AG04449 (cell line): Measurements from ENCODE around the gene KCNMA1.

Experiments
- CTCF ChIA-PET: fragments of 350-600 bp; formaldehyde crosslinking; extraction: SDS; loops from one replicate; lab custom pipeline; 2021; ENCODE audit warnings: antibody characterized with exemption; lab: Yijun Ruan, JAX
- POLR2A ChIA-PET: fragments of 400-600, 350-600 bp; formaldehyde crosslinking; extraction: SDS; loops from one replicate; lab custom pipeline; 2020; ENCODE audit warnings: antibody characterized with exemption, inconsistent platforms; lab: Yijun Ruan, JAX
- DNase-seq: peaks from one replicate; pipeline ENCODE4 v3.0.0-alpha.2; 2010; ENCODE audit warnings: low read depth, low spot score
- H3K4me3 ChIP-seq: 2 replicates; pipeline ENCODE4 v1.5.1; 2011; ENCODE audit warnings: low read depth, mild to moderate bottlenecking, control low read depth, low read length
- TF ChIP-seq, protein P1 (sequence below): IDR thresholded peaks from one replicate; pipeline ENCODE4 v1.5.1; 2011; ENCODE audit warnings: mild to moderate bottlenecking, moderate library complexity, low read length, control low read depth, inconsistent platforms; ENCODE audit not compliant: insufficient read depth; ENCODE audit errors: missing control alignments

The KCNMA1 gene

DNA sequence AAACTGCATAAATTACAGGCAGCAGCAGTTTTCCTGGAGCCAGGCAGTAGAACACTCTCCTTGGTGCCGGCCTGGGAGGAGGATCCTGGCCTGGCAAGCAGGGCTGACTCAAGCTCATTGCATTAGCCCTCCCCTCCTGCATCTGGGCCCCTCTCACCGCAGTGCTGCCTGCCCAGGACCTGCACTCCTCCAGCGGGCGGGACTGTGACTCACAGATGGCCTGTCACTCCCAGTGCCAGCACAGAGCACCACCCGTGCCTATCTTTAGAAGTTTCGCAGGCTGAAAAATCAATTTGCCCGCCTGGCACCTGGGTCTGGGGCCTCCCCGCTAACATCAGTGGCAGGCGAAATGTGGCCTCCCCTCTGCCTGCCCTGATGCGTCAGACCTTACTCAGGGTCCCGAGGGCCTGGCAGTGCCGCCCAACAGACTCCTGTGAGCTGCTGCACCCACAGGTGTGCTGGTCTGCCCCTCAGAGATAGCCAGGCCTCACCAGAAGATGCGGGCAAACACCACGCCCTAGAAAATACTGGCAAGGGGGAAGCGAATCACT is 123.8 kb downstream of the KCNMA1 start:
- no peak overlapping the region for H3K4me3 ChIP-seq
- peak; percentile 70 for DNase-seq
- ChIA-PET CTCF (interaction anchor here (0.8 to 2.7 kb wide), 10 partner anchors 9 to 348 kb away, joined by 3 to 15 read pairs (median 3); partner anchors contain the start of gene KCNMA1), POLR2A (interaction anchor here (0.6 to 2.0 kb wide), 7 partner anchors 8 to 124 kb away, joined by 3 to 11 read pairs (median 3); no protein-coding TSS in a partner anchor)
- TF ChIP-seq, protein P1, sequence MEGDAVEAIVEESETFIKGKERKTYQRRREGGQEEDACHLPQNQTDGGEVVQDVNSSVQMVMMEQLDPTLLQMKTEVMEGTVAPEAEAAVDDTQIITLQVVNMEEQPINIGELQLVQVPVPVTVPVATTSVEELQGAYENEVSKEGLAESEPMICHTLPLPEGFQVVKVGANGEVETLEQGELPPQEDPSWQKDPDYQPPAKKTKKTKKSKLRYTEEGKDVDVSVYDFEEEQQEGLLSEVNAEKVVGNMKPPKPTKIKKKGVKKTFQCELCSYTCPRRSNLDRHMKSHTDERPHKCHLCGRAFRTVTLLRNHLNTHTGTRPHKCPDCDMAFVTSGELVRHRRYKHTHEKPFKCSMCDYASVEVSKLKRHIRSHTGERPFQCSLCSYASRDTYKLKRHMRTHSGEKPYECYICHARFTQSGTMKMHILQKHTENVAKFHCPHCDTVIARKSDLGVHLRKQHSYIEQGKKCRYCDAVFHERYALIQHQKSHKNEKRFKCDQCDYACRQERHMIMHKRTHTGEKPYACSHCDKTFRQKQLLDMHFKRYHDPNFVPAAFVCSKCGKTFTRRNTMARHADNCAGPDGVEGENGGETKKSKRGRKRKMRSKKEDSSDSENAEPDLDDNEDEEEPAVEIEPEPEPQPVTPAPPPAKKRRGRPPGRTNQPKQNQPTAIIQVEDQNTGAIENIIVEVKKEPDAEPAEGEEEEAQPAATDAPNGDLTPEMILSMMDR: no peak

DNA sequence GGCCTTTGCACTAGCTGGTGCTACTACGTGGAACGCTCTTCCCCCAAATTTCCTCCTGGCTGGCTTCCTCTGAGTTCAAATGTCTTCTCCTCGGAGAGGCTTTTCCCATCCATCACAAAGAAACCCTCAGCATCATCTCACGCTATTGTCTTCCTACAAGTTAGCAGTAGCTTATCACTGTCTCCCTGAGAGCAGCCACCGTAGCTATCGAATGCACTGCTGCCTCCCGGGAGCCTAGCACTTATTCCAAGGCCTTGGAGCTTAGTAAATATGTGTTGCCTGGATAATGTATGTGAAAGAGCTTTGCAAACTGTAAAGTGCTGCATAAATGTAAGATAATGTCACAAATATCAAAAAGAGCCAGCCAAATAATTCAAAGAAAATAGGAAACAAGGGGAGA is 124.4 kb downstream of the KCNMA1 start:
- DNase-seq: no peak
- ChIA-PET POLR2A (interaction anchor here (0.6 to 2.0 kb wide), 8 partner anchors 7 to 125 kb away, joined by 3 to 11 read pairs (median 3); no protein-coding TSS in a partner anchor), CTCF (interaction anchor here (0.7 to 2.7 kb wide), 9 partner anchors 9 to 339 kb away, joined by 3 to 15 read pairs (median 3); partner anchors contain the start of gene KCNMA1)
- no peak overlapping the region for H3K4me3 ChIP-seq
- TF ChIP-seq, protein P1: no peak

DNA sequence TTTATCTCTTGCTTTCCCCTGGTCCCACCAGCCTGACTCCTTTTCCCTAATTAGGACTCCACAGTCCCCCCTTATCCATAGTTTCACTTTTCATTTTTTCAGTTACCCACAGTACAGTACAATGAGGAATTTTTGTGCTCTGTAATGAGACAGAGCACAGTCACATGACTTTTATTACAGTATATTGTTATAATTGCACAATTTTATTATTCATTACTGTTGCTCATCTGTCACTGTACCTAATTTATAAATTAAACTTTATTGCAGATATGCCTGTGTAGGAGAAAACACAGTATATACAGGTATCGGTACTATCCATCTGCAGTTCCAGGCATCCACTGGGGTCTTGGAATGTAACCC is 125.4 kb downstream of the KCNMA1 start:
- TF ChIP-seq, protein P1: no peak
- ChIA-PET CTCF (interaction anchor here (0.9 to 3.3 kb wide), 5 partner anchors 10 to 132 kb away, joined by 4 to 14 read pairs (median 6); no protein-coding TSS in a partner anchor), POLR2A (no interaction called here)

DNA sequence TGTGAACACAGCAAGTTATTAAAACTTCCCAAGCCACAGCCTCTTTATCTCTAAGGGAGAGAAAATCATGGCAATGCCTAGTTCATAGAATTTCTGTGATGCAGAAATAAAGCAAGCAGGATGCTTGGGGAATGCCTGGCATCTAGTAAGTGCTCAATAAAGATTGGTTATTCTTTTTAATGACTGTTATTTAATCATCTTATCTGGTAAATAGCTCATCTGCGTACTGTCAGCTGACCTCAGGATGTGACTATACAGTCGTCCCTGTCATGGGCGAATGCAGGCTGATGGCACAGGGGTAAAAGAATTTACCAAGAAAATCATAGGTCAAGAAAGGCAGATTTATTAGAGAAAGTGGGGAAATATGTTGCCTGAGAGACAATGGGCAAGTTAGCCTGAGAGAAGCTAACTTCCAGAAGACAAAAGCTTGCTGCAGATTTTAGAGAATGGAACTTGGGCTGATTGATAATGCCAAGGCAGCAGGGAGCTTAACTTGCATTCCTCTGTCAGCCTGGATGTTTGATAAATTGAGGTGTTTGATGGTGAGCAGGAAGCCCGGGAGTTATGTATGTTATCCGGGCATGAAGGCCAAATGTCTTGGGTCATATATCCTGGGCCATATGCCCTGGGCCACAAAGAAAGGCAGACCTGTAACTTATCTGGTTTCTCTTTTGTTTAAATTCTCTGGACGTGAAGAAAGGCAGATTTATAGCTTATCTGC is 126.0 kb downstream of the KCNMA1 start:
- DNase-seq: no peak
- ChIA-PET CTCF (interaction anchor here (0.9 to 3.3 kb wide), 6 partner anchors 9 to 132 kb away, joined by 3 to 14 read pairs (median 6); no protein-coding TSS in a partner anchor), POLR2A (interaction anchor here (0.9 kb wide), 1 partner anchor 10 kb away, joined by 3 read pairs; no protein-coding TSS in a partner anchor)
- H3K4me3 ChIP-seq: no peak overlapping the region; the same call in 1 of the 2 replicates
- TF ChIP-seq, protein P1: no peak

More for the DNA sequence above, 125.4 kb downstream of the KCNMA1 start:
- no peak overlapping the region; the same call in 1 of the 2 replicates for H3K4me3 ChIP-seq
- DNase-seq: no peak

DNA sequence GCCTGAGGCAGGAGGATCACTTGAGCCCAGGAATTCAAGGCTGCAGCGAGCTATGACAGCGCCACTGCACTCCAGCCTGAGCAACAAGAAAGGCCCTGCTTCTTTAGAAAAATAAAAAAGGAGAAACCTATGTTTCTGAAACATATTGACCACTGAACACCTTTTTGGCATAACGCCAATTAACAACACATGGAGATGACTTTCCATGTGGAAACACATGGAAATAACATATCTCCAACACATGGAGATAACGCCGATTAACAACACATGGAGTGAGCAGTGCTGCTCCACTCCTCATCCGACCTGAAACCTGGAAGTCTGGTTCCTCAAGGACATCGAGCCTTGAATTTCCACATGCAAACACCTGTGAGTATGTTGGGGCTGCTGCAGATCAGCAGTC is 126.9 kb downstream of the KCNMA1 start:
- TF ChIP-seq, protein P1: no peak
- H3K4me3 ChIP-seq: no peak overlapping the region
- ChIA-PET CTCF (interaction anchor here (1.2 to 3.3 kb wide), 4 partner anchors 13 to 345 kb away, joined by 3 to 14 read pairs (median 5); no protein-coding TSS in a partner anchor), POLR2A (no interaction called here)
- DNase-seq: no peak

DNA sequence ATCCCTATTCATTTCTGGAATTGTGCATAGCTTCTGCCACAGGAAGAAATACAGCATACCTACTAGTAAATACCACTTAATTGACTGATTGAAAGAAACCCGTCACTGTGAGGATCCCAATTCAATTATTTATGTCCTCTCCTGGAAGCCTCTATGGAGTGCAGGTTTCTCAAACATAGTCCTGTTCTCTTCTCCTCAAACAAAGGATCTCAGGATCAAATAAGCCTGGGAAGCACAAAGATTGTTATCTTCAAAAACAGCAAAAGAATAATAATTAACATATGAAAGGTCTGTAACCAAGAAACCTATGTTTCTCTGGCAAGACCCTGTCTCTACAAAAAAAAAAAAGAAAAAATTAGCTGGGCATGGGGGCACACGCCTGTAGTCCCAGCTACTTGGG is 127.3 kb downstream of the KCNMA1 start:
- no peak for DNase-seq
- TF ChIP-seq, protein P1: no peak
- ChIA-PET CTCF (interaction anchor here (1.0 to 3.3 kb wide), 4 partner anchors 13 to 344 kb away, joined by 3 to 14 read pairs (median 4); no protein-coding TSS in a partner anchor), POLR2A (no interaction called here)
- H3K4me3 ChIP-seq: no peak overlapping the region
